Activated naive CD8-positive, alpha-beta T cell treated with anti-CD3 and anti-CD28 coated beads for 36 hours (primary cell): ENCODE results near the gene ORC6. TPM values are rescaled to one million over a fixed set of nuclear protein-coding genes. Genes with fewer than 3 reads are reported as not detected.
A peak's percentile ranks its signal among the peaks of the same experiment; 100 is the strongest.

Source experiments
- DNase-seq: peaks from one replicate; pipeline ENCODE4 v3.0.0; 2021
- H3K27ac Mint-ChIP-seq: one replicate; pipeline ENCODE4 v1.8.0; 2022; ENCODE audit warnings: mild to moderate bottlenecking, moderate library complexity, mixed read lengths
- H3K27me3 Mint-ChIP-seq: one replicate; pipeline ENCODE4 v1.8.0; 2022; ENCODE audit warnings: mild to moderate bottlenecking, mixed read lengths
- H3K36me3 Mint-ChIP-seq: one replicate; pipeline ENCODE4 v1.8.0; 2021; ENCODE audit warnings: mild to moderate bottlenecking, mixed read lengths
- H3K4me1 Mint-ChIP-seq: one replicate; pipeline ENCODE4 v1.8.0; 2021; ENCODE audit warnings: mixed read lengths
- H3K4me3 Mint-ChIP-seq: one replicate; pipeline ENCODE4 v1.8.0; 2022; ENCODE audit warnings: mild to moderate bottlenecking, moderate library complexity, mixed read lengths
- H3K9me3 Mint-ChIP-seq: one replicate; pipeline ENCODE4 v1.8.0; 2022; ENCODE audit warnings: mixed read lengths
- total RNA-seq, 2 experiments: library from RNA; stranded (reverse); gene quantifications; one replicate each; pipeline ENCODE4 v1.2.3, GENCODE V29; 2021

ORC6 gene
- total RNA-seq, 2 experiments from 2014 or later = 60.7 to 62.2 TPM

- no peaks in the 10 kb centered on the region for H3K27me3 Mint-ChIP-seq
- H3K27ac Mint-ChIP-seq = no peak overlapping the region
- no peak overlapping the region for H3K4me3 Mint-ChIP-seq
- DNase-seq = no peak
- H3K4me1 Mint-ChIP-seq = peaks cover 38% of the 10 kb centered on the region
- peaks cover 28% of the 10 kb centered on the region for H3K36me3 Mint-ChIP-seq
- no peaks in the 10 kb centered on the region for H3K9me3 Mint-ChIP-seq
These were observed 1.1 kb downstream of the ORC6 start for GRCh38 chr16:46690281-46691178.

GRCh38 chr16:46691726-46692125, 2.3 kb downstream of the ORC6 start:
- no peaks in the 10 kb centered on the region for H3K27me3 Mint-ChIP-seq
- peaks cover 30% of the 10 kb centered on the region for H3K4me1 Mint-ChIP-seq
- H3K4me3 Mint-ChIP-seq = no peak overlapping the region
- no peak for DNase-seq
- no peak overlapping the region for H3K27ac Mint-ChIP-seq
- H3K9me3 Mint-ChIP-seq = no peaks in the 10 kb centered on the region
- H3K36me3 Mint-ChIP-seq = peaks cover 35% of the 10 kb centered on the region

- Mint-ChIP-seq H3K27me3 (no peaks in the 10 kb centered on the region), H3K27ac (no peak overlapping the region), H3K4me1 (peaks cover 17% of the 10 kb centered on the region), H3K36me3 (peaks cover 41% of the 10 kb centered on the region), H3K4me3 (no peak overlapping the region), H3K9me3 (no peaks in the 10 kb centered on the region)
- no peak for DNase-seq
These were observed 4.1 kb downstream of the ORC6 start for GRCh38 chr16:46693598-46693997.

GRCh38 chr16:46695937-46696336, 6.5 kb downstream of the ORC6 start:
- no peak overlapping the region for H3K4me3 Mint-ChIP-seq
- no peaks in the 10 kb centered on the region for H3K27me3 Mint-ChIP-seq
- no peaks in the 10 kb centered on the region for H3K9me3 Mint-ChIP-seq
- no peak for DNase-seq
- no peak overlapping the region for H3K27ac Mint-ChIP-seq
- peaks cover 12% of the 10 kb centered on the region for H3K4me1 Mint-ChIP-seq
- H3K36me3 Mint-ChIP-seq = peaks cover 45% of the 10 kb centered on the region

GRCh38 chr16:46696957-46697356, 7.5 kb downstream of the ORC6 start:
- Mint-ChIP-seq H3K27me3 (no peaks in the 10 kb centered on the region), H3K4me1 (peaks cover 4% of the 10 kb centered on the region), H3K27ac (no peak overlapping the region), H3K9me3 (no peaks in the 10 kb centered on the region), H3K36me3 (peaks cover 38% of the 10 kb centered on the region), H3K4me3 (no peak overlapping the region)
- DNase-seq = no peak

GRCh38 chr16:46700048-46700447, 10.6 kb downstream of the ORC6 start:
- Mint-ChIP-seq H3K4me1 (no peaks in the 10 kb centered on the region), H3K27ac (no peak overlapping the region), H3K4me3 (no peak overlapping the region), H3K36me3 (peaks cover 35% of the 10 kb centered on the region), H3K9me3 (no peaks in the 10 kb centered on the region), H3K27me3 (no peaks in the 10 kb centered on the region)
- DNase-seq = no peak

- H3K4me1 Mint-ChIP-seq = no peaks in the 10 kb centered on the region
- H3K4me3 Mint-ChIP-seq = no peak overlapping the region
- no peak overlapping the region for H3K27ac Mint-ChIP-seq
- no peaks in the 10 kb centered on the region for H3K27me3 Mint-ChIP-seq
- peaks cover 23% of the 10 kb centered on the region for H3K36me3 Mint-ChIP-seq
- DNase-seq = no peak
- H3K9me3 Mint-ChIP-seq = no peaks in the 10 kb centered on the region
These were observed 12.2 kb downstream of the ORC6 start for GRCh38 chr16:46701615-46702014.

- Mint-ChIP-seq H3K36me3 (peaks cover 21% of the 10 kb centered on the region), H3K4me3 (no peak overlapping the region)
These were observed 12.6 kb downstream of the ORC6 start for GRCh38 chr16:46702030-46702429.

GRCh38 chr16:46706642-46707041, 17.2 kb downstream of the ORC6 start:
- H3K27ac Mint-ChIP-seq = no peak overlapping the region
- H3K9me3 Mint-ChIP-seq = no peaks in the 10 kb centered on the region
- H3K27me3 Mint-ChIP-seq = no peaks in the 10 kb centered on the region
- H3K36me3 Mint-ChIP-seq = peaks cover 8% of the 10 kb centered on the region
- DNase-seq = no peak
- no peak overlapping the region for H3K4me3 Mint-ChIP-seq
- no peaks in the 10 kb centered on the region for H3K4me1 Mint-ChIP-seq

More at GRCh38 chr16:46702030-46702429, 12.6 kb downstream of the ORC6 start:
- no peaks in the 10 kb centered on the region for H3K27me3 Mint-ChIP-seq
- no peak overlapping the region for H3K27ac Mint-ChIP-seq
- no peaks in the 10 kb centered on the region for H3K4me1 Mint-ChIP-seq
- DNase-seq = no peak
- no peaks in the 10 kb centered on the region for H3K9me3 Mint-ChIP-seq

GRCh38 chr16:46709469-46710005, 20.1 kb downstream of the ORC6 start:
- Mint-ChIP-seq H3K27ac (no peak overlapping the region), H3K9me3 (no peaks in the 10 kb centered on the region), H3K4me1 (no peaks in the 10 kb centered on the region), H3K36me3 (no peaks in the 10 kb centered on the region), H3K4me3 (no peak overlapping the region), H3K27me3 (no peaks in the 10 kb centered on the region)
- no peak for DNase-seq

- H3K4me3 Mint-ChIP-seq = no peak overlapping the region
- no peaks in the 10 kb centered on the region for H3K4me1 Mint-ChIP-seq
- no peaks in the 10 kb centered on the region for H3K9me3 Mint-ChIP-seq
- H3K27me3 Mint-ChIP-seq = no peaks in the 10 kb centered on the region
- no peak for DNase-seq
- no peaks in the 10 kb centered on the region for H3K36me3 Mint-ChIP-seq
- peak overlapping the region; percentile 35 for H3K27ac Mint-ChIP-seq
These were observed 21.9 kb downstream of the ORC6 start for GRCh38 chr16:46711106-46712058.

GRCh38 chr16:46712911-46713310, 23.5 kb downstream of the ORC6 start:
- Mint-ChIP-seq H3K36me3 (no peaks in the 10 kb centered on the region), H3K9me3 (no peaks in the 10 kb centered on the region), H3K4me3 (no peak overlapping the region), H3K27me3 (no peaks in the 10 kb centered on the region), H3K27ac (no peak overlapping the region), H3K4me1 (no peaks in the 10 kb centered on the region)
- DNase-seq = no peak

GRCh38 chr16:46713634-46714033, 24.2 kb downstream of the ORC6 start:
- no peak for DNase-seq
- Mint-ChIP-seq H3K36me3 (no peaks in the 10 kb centered on the region), H3K4me3 (no peak overlapping the region), H3K27me3 (no peaks in the 10 kb centered on the region), H3K27ac (no peak overlapping the region), H3K4me1 (no peaks in the 10 kb centered on the region), H3K9me3 (no peaks in the 10 kb centered on the region)

- H3K27ac Mint-ChIP-seq = no peak overlapping the region
- H3K4me1 Mint-ChIP-seq = no peaks in the 10 kb centered on the region
- no peaks in the 10 kb centered on the region for H3K9me3 Mint-ChIP-seq
- H3K27me3 Mint-ChIP-seq = no peaks in the 10 kb centered on the region
- H3K4me3 Mint-ChIP-seq = no peak overlapping the region
- no peak for DNase-seq
- H3K36me3 Mint-ChIP-seq = no peaks in the 10 kb centered on the region
These were observed 25.5 kb downstream of the ORC6 start for GRCh38 chr16:46714797-46715591.
